IPS DF 4.7 (cell line): Measurements from ENCODE around the gene SNX7.

Experiments
- DNase-seq: peaks from one replicate; pipeline ENCODE4 v3.0.0-alpha.2; 2013; ENCODE audit warnings: low spot score; ENCODE audit errors: extremely low read depth

Gene SNX7

GRCh38 chr1:98766255-98766654 lies 104.7 kb downstream of the SNX7 start:
- no peak for DNase-seq

GRCh38 chr1:98769162-98769561 lies 107.6 kb downstream of the SNX7 start:
- DNase-seq: no peak

GRCh38 chr1:98781906-98782305 lies 120.4 kb downstream of the SNX7 start:
- DNase-seq: no peak

GRCh38 chr1:98783821-98784220 lies 122.3 kb downstream of the SNX7 start:
- DNase-seq: no peak

GRCh38 chr1:98791498-98791897 lies 130.0 kb downstream of the SNX7 start:
- no peak for DNase-seq

GRCh38 chr1:98792123-98792522 lies 130.6 kb downstream of the SNX7 start:
- no peak for DNase-seq

GRCh38 chr1:98793136-98793535 lies 131.6 kb downstream of the SNX7 start:
- no peak for DNase-seq

GRCh38 chr1:98794196-98794886 lies 132.8 kb downstream of the SNX7 start:
- DNase-seq: peak; percentile 22

- no peak for DNase-seq
These were observed 134.5 kb downstream of the SNX7 start for GRCh38 chr1:98796049-98796448.

GRCh38 chr1:98797506-98797905 lies 136.0 kb downstream of the SNX7 start:
- DNase-seq: no peak
